HG02759 (cell line): ENCODE measurements around the gene ERBB2.
A peak's percentile ranks its signal among the peaks of the same experiment; 100 is the strongest.
"Not testable (repeated sequence)": the region's sequence is repeated elsewhere in the genome, so short reads cannot be mapped to it uniquely, and the experiment has no call there.

Experiments
- ATAC-seq: cut with Tn5 transposase; IDR thresholded peaks from one replicate; pipeline ENCODE4 v1.9.1; 2021; ENCODE audit warnings: mild to moderate bottlenecking, moderate library complexity; ENCODE audit not compliant: unreplicated experiment

Gene ERBB2

DNA sequence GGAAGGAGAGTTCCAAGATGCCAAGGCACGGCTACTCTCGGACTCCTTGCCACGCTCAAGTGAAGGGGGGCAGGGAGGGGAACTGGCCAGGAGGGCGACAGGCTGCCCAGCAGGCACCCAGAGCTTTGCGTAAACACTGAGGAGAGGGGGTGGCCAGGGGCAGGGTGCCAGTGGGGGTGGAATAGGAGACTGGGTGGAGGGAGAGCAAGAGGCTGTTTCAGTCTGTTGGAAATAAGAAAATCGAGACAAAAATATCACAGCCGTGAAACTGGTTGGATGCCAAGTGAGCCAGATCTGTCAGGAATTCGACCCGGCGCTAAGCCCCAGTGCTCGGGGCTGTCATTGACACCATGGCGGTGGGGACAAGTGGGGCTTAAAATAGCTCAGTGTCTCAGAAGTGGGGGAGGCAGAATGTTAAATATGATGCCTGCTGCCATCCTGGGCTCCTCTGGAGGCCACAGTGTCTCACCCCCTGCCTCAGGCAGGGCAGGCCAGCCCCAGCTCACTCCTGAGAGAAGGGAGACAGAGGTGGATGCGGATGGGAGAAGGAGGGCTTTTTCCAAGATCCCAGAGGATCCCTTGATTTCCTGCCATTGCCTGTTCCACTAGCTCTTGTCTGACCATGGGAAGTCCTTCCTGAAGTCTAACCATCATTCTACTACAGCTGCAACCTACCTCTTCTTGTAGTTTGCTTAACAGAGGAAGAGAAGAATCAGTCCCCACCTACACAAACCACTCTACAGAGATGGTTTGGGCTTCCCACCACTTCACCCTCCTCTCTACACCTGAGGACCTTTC is 22.1 kb upstream of the ERBB2 start:
- no peak for ATAC-seq

DNA sequence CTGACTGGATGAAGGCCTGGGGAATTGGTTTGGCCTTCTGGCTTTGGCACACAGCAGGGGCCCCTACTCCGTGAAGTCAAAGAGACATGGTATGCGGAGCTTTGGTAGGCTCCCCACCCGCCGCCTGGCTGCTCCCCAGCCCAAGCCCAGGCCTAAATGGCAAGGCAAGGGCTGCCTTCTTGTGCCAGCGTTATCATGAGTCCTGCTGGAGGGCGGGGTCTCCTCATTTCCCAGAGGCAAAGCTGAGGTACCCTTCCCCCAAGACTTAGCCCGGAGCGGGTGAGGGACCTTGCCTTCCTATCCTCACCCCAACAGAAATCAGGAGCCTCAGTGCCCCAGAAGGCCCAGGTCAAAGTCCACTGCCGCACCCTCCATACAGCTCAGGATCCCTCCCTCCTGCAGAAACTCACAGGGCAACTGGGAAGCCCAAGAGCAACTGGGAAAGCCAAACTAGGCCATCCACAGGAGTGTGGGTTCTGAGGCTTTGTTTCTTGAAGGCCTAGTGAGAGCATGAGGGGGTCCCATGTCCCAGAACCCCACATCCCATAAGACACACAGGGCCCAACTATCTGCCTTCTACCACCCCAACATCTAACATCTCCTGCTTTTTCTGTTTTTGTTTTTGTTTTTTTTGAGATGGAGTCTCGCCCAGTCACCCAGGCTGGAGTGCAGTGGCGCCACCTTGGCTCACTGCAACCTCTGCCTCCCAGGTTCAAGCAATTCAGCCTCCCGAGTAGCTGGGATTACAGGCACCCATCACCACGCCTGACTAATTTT is 21.3 kb upstream of the ERBB2 start:
- no peak for ATAC-seq

GRCh38 chr17:39679521-39680192 is 20.2 kb upstream of the ERBB2 start:
- no peak for ATAC-seq

- no peak for ATAC-seq
These were observed 16.4 kb upstream of the ERBB2 start for GRCh38 chr17:39683295-39683939.

- no peak for ATAC-seq
These were observed 15.3 kb upstream of the ERBB2 start for GRCh38 chr17:39684369-39685192.

- ATAC-seq = no peak
These were observed 12.7 kb upstream of the ERBB2 start for GRCh38 chr17:39687101-39687545.

- ATAC-seq = peak; percentile 94
These were observed 12.1 kb upstream of the ERBB2 start, which contains the start of gene PGAP3 for GRCh38 chr17:39687546-39688474. Gene PGAP3, minus strand, starts transcription at chr17:39688057. Its CDS starts 43 bp downstream, at chr17:39688014.

GRCh38 chr17:39688475-39688835 is 11.4 kb upstream of the ERBB2 start:
- ATAC-seq = no peak

GRCh38 chr17:39688945-39689344 is 10.9 kb upstream of the ERBB2 start:
- no peak for ATAC-seq

DNA sequence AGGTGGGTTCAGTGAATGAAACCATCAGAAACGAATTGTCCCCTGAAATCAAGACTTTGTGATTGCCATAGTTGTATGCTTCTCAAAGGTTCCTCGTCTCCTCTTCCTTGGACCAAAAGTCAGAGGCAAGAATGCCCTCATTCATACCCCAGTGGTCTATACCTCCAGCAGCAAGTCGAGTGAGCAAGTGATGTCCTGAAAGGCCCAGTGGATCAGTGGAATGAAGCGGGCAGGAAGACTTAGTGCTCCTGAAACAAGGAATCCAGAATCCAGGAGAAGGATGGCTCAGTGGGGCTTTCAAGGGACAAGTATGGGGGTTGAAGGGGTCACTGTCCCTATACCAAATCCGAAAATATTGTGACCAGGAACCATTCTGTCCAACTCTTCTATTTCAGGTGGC is 5.3 kb upstream of the ERBB2 start:
- no peak for ATAC-seq

DNA sequence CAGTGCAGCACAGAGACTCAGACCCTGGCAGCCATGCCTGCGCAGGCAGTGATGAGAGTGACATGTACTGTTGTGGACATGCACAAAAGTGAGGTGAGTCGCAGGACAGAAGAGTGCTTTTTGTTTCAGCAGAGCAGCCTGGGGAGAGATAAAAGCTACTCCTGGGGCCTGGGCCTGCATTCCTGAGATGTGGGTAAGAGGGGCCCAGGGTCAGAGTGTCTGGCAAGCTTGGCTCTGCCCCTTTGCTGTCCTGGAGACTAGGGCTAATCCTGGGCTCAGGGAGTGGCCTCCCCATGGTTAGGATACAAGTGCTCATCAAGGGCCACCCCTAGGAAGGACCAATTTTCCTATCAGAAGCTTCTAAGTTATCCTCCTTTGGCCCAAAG is 4.8 kb upstream of the ERBB2 start:
- ATAC-seq = no peak

DNA sequence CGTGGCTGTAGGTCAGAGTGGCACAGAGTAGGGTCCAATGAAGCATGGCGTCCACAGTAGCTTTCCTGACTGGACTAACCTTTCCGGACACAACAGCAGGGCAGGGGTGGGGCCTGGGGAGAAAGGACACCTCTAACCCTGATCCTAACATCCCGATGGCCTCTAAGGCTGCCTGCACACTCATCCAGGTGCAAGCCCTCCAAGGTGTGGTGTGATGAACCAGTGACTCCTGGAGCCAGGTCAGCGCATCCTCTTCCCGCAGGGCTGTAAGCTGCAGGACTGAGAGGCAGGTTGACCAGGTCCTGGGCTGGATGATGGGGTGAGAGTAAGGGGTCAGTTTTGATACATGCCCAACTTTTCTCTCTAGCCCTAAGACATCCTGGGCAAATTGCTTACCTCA is 3.1 kb upstream of the ERBB2 start:
- no peak for ATAC-seq

- ATAC-seq = no peak
These were observed 1.9 kb upstream of the ERBB2 start for GRCh38 chr17:39697961-39698360.

GRCh38 chr17:39699157-39699817 is 577 bp upstream of the ERBB2 start:
- not testable (repeated sequence) for ATAC-seq

GRCh38 chr17:39700148-39700987 is 504 bp downstream of the ERBB2 start:
- no peak for ATAC-seq

- ATAC-seq = no peak
These were observed 1.3 kb downstream of the ERBB2 start for GRCh38 chr17:39701012-39701783.
